GM18502 (cell line): ENCODE measurements around the gene CALY.

ENCODE experiments used
- ATAC-seq: cut with Tn5 transposase; IDR thresholded peaks from one replicate; pipeline ENCODE4 v1.9.1; 2021; ENCODE audit warnings: mild to moderate bottlenecking; ENCODE audit not compliant: unreplicated experiment, poor library complexity

CALY gene

GRCh38 chr10:133295426-133296320 is 41.0 kb downstream of the CALY start:
- no peak for ATAC-seq

DNA sequence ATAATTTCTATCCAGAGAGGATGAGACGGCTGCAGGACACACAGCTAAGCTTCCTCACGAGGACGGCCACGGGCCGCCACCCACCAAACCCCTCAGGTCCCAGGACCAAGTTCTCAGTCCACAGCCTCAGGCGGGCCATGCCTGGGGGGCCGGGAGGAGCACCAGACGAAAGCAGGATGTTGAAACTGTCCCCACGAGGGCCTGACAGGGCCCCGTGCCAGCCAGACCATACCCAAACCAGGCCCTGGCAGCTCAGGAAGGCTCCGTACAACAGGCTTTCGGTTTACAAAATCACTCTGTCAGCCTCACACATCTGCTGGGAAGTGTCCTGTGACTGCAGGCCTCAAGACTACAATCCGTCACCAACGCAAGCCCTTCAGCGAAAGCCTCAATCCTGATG is 42.5 kb downstream of the CALY start:
- no peak for ATAC-seq

GRCh38 chr10:133293810-133294119 is 42.9 kb downstream of the CALY start:
- ATAC-seq: no peak

- no peak for ATAC-seq
Measured at GRCh38 chr10:133292919-133293809, 43.5 kb downstream of the CALY start.

- ATAC-seq: no peak
Measured at GRCh38 chr10:133289761-133290160, 46.9 kb downstream of the CALY start.

- no peak for ATAC-seq
Measured at GRCh38 chr10:133287832-133288500, 48.7 kb downstream of the CALY start.

DNA sequence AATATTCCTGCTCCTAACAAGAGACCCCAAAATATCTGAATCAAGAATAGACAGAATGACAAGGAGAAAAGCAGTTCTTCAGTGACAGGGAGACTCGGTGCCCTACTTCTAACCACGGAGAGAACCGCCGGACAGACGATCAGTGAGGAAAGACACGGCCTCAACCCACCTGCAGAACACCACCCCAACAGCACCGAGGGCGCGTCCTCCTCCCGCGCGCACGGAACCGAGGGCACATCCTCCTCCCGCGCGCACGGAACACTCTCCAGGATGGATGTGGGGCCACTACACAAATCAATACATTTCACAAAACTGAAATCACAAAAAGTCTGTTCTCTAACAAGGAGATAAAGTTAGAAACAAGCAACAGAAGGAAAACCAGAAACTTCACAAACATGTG is 50.3 kb downstream of the CALY start:
- no peak for ATAC-seq

DNA sequence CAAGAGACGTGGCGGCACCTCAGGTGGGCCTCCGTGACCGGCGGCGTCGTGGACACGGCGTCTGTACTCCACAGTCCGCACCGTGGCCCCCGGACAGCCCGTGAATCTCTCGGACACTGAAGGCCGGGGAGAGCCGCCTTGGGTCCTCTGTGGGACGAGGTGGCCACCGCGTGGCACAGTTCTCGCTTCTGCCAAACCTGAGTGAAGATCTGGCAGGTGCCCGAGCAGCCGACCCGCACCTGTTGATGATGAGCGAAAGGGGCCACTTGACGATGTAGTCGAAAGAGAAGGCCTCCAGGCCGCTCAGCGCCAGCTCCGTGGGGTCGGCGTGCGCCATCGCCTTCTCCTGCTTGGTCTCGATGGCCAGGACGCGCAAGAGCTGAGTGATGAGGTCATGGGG is 51.5 kb downstream of the CALY start:
- no peak for ATAC-seq

DNA sequence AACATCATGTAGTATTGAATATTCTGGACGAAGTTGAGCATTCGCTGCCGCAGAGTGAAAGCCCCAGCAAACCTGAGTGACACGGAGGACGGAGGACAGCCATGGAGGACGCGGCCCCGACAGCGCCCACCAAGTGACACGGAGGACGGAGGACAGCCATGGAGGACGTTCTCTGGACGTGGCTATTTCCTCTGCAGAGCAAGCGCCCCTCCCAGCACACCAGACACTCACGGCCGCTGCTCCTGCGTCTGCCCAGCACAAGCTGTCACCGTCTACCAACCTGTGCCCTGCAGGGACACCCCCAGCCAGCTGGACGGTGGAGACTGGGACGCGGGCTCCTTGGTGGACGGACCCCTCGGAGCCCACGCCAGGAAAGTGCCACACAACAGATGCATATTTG is 52.8 kb downstream of the CALY start:
- ATAC-seq: no peak

DNA sequence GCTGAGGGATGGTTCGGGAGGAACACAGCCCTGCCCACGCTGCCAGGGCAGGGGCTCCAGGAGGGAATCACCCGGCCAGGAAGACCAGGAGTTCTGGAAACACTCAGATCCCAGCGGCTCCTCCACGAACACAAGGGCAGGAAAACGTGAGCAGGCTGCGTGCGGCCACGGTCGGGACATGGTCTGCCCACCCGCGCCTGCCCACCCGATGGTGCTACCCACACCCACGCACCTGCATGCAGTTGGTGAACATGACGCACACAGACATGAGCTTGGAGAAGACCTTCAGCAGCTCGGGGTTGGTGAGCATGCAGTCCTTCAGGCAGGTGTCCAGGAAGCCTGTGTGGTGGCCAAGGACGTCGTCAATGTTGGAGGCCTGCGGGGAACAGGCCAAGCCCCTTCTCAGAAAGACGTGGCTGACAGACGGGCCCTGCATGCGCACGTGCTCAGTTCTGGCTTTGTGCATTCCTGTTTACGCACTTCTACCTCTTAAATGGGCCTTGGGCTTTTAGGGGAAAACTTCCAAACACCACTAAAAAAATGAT is 53.8 kb downstream of the CALY start:
- ATAC-seq: no peak

DNA sequence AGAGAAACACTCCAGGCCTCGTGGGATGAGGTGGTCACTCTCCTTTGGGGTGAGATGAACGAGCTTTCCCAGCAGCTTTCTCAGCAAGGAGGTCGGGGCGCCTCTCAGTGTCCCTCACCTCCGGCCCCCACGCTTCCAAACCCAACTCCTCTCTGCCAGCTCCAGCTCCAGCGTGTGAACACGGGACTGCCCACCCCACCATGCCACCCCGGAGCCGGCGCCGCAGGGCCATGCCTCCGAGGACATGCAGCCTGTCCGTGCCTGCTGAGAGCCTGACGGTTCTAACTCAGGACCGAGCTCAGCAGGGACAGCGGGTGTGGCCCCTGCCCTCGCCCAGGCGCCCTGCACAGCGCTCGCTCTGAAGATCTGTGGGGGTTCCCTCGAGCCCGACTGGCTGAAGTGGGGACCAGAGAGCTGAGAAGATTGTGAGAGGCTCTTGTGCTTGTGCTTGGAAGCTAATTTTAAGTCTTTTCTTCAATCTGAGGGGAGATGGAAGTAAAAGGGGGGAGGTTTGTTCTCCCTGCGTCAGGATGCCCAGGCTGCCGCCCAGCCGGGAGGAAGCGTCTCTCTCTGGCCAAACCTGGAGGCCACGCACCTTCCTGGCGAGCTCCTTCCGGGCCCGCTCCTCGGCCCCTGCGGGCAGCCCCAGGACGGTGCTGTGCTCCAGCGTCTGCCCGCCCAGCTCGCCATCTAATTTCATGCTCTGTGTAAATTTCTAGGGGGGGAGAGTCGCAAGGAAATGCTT is 54.9 kb downstream of the CALY start:
- no peak for ATAC-seq

GRCh38 chr10:133281084-133281483 is 55.6 kb downstream of the CALY start:
- no peak for ATAC-seq

DNA sequence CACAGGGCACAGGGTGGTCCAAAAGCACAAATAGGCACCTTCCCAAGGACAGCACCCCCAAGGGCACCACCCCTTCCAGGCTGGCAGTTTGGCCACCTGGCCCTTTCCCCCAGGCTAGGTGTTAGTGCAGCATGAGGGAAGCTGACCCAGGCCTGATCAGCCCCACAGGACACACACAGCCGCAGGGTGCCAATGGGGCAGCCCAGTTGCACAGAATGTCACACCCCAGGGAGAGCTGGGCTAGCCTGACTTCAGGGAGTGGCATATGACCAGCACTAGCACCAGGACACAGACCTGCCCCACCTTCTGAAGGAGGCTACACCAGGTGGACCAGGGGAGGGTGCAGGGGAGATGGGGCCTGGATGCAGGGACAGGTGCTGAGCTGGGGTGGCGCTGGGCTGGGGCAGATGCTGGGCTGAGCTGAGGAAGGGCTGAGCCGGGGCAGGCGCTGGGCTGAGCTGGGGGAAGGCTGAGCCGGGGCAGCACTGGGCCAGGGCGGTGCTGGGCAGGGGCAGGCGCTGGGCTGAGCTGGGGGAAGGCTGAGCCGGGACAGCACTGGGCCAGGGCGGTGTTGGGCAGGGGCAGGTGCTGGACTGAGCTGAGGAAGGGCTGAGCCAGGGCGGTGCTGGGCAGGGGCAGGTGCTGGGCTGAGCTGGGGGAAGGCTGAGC is 56.2 kb downstream of the CALY start:
- ATAC-seq: no peak

DNA sequence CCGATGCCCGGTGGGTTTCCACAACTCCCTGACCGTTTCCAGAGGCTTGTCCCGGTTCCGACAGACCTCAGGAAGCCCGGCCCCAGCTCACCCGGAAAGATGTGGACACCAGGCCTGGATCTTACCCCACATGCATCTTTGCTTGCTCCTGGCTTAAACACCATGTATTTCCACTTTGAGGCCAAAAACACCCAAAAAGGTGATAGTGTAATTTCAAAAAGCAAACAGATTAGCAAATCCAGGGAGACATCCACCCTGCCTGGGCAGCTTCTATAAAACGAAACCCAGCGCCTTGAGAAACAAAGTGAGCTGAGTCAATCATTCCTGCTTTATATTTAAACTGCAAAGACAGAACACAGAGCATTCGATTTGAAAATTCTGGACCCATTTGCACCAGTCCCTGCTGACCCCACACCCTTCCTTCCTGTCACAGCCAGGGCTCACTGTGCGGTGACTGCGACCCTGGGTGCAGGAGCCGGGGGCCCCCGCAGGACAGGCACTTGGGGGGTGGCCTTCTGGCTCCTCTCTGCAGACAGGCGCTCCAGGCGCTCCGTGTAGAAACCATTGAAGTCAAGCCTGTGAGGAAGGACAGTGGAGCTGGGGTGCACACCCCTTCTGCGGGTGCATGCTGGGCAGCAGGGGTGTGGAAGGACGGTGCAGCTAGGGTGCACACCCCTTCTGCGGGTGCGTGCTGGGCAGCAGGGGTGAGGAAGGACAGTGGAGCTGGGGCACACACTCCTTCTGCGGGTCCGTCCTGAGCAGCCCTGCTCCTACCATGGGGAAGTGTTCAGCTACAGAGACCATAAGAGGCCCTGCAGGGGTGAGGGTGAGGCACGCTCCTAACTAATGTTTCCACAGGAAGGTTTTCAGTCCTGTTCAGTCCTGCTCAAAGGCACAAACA is 57.1 kb downstream of the CALY start:
- no peak for ATAC-seq

DNA sequence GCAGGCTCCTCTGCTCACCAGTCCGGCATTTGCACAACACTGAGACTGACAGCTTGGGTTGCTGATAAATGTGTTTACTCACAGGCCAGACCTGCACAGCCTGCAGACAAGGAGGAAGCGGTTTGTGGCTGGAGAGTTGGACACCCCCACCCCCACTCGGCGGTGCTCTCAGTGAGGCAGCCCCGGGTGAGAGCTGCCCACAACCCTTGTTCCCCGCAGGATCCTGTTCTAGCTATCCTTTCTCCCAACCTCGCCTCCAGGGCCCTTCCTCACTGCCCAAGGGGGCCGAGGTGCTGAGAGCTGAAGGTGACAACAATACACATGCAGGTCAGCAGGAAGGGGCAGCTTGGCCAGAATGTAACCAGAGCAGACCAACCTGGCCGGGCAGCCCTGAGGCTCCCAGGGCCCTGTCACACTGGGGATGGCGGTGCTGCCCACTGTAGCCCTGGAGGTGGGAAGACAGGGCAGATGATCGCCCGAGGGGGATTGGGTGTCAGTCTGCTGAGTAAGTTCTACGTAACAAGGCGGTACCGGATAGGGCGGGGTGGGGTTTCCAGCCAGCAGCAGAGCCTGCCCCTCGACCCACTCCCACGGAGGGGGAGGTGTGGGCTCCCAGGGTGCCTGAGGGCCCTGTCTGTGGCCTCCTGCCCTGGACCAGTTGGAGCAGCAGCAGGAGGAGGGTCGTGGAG is 58.0 kb downstream of the CALY start:
- ATAC-seq: peak; percentile 39

DNA sequence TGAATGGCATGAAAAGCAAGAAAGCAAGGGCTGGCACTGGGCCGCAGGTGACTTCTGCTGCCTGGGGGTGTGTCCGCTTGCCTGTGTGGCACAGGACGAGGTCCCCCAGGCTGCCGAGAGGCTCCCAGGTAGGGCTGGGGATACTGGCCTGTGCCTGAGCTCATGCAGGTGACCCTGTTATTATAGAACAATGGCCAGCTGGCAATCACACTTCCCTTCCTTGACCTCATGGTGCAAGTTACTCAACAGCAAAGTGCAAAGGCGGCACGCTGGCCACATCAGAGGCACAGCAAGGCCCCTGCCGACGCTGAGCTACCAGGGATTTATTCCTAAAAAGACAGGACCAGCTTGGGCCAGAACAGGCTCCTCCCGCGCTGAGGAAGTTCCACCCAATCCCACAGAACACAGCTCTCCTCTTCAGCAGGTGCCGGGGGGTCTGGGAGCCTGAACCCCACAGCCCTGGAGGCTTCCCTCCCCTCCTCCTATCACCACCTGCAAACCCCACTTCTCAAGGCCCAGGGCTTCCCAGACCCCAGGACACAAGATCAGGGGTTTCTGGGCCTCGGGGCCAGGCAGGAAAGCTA is 58.6 kb downstream of the CALY start:
- no peak for ATAC-seq

DNA sequence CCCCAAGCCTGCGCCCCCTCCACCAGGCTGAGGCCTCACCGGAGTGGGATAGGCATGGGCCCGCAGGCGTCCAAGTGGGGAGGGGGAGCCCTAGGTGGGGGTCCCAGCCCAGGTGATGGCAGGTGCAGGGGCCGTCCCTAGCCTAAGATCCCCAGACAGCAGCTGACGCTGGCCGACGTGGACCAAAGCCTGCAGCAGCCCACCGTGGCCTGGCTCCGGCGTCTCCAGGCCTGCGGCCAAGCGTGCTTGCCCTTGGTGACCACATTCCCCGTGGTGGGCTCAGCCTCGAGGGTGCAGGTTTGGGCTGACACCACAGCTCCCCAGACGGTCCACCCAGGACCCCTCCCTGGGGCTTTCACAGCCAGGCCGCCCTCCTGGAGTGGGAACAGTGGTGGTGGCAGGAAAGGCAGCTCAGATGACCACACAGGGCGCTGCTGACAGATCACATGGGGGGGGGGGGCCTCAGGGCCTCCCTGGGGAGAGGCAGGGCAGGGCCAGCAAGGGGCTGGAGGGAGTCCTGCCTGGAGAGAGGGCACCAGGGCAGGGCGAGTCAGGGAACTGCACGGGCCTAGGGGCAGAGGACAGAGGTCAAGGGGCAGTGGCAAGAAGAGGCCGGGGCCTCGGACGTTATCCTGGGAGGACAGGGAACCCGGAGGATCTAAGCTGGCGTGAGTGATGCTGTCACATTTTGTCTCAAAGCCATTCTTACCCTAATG is 59.3 kb downstream of the CALY start:
- ATAC-seq: no peak
